Mucosa of descending colon (tissue), 3 donors: ENCODE data around the gene KIFC1. TPM values are rescaled to one million over a fixed set of nuclear protein-coding genes. Genes with fewer than 3 reads are reported as not detected.

Experiments used
- ATAC-seq: fragments of 200-7000 bp; cut with Tn5 transposase; one replicate; pipeline ENCODE4 v1.9.1; 2020; ENCODE audit warnings: mild to moderate bottlenecking, moderate library complexity
- DNase-seq, 3 donors: peaks; one replicate each; pipeline ENCODE4 v3.0.0-alpha.2; 2020
- H3K36me3 ChIP-seq: fragments of 200-600 bp; one replicate; pipeline ENCODE4 v1.8.0; 2021; ENCODE audit warnings: low read depth, mild to moderate bottlenecking
- H3K4me1 ChIP-seq: fragments of 200-600 bp; one replicate; pipeline ENCODE4 v1.8.0; 2021; ENCODE audit warnings: low read depth, mild to moderate bottlenecking
- H3K4me3 ChIP-seq: fragments of 200-600 bp; one replicate; pipeline ENCODE4 v1.8.0; 2021; ENCODE audit warnings: mild to moderate bottlenecking
- H3K9me3 ChIP-seq: fragments of 200-600 bp; one replicate; pipeline ENCODE4 v1.8.0; 2021; ENCODE audit warnings: mild to moderate bottlenecking
- intact Hi-C, 2 donors: fragments of 100-400 bp; cut with DNase I in 1 of 2; cut with micrococcal nuclease in 1 of 2; formaldehyde crosslinking; loops; one replicate each; pipeline versions ENCODE4 v1.11.0 to v1.11.1; 2022; cut with DNase I, micrococcal nuclease
- total RNA-seq, 3 donors: library from RNA; stranded (reverse); fragmentation: NEBNext Ultra II Directional in 2 of 3; extraction: Animal tissue kit (Norgen Biotek cat#: 25700) in 2 of 3; gene quantifications; one replicate each; pipeline versions ENCODE4 v1.2.1 to v1.2.4, GENCODE V29; 2021 to 2023
- TF ChIP-seq, protein P1 (sequence below): fragments of 200-600 bp; IDR thresholded peaks from one replicate; pipeline ENCODE4 v1.8.0; 2022; ENCODE audit warnings: antibody characterized with exemption, mild to moderate bottlenecking
- donor health status: DM: no; HTN: no; CAD: no; lungs with moderate emphysema.
- donor health status: DM: no; HTN: no; CAD: no.
- donor health status: DM: no; HTN: yes; CAD: no.

The KIFC1 gene
- total RNA-seq, 3 donors from 2014 or later, result 3.5 to 21.1 (median 6.3) TPM

- intact Hi-C loops, result no loop called here
- no peak for ATAC-seq
- H3K9me3 ChIP-seq, result no peaks in the 10 kb centered on the region
- no peaks in the 10 kb centered on the region for H3K4me1 ChIP-seq
- DNase-seq, result no peak
- H3K4me3 ChIP-seq, result no peak overlapping the region
- TF ChIP-seq, protein P1, sequence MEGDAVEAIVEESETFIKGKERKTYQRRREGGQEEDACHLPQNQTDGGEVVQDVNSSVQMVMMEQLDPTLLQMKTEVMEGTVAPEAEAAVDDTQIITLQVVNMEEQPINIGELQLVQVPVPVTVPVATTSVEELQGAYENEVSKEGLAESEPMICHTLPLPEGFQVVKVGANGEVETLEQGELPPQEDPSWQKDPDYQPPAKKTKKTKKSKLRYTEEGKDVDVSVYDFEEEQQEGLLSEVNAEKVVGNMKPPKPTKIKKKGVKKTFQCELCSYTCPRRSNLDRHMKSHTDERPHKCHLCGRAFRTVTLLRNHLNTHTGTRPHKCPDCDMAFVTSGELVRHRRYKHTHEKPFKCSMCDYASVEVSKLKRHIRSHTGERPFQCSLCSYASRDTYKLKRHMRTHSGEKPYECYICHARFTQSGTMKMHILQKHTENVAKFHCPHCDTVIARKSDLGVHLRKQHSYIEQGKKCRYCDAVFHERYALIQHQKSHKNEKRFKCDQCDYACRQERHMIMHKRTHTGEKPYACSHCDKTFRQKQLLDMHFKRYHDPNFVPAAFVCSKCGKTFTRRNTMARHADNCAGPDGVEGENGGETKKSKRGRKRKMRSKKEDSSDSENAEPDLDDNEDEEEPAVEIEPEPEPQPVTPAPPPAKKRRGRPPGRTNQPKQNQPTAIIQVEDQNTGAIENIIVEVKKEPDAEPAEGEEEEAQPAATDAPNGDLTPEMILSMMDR, result no peak
- no peaks in the 10 kb centered on the region for H3K36me3 ChIP-seq
These were observed 11.2 kb upstream of the KIFC1 start for GRCh38 chr6:33380272-33380981.

- no peak for DNase-seq
- H3K36me3 ChIP-seq, result no peaks in the 10 kb centered on the region
- H3K4me1 ChIP-seq, result no peaks in the 10 kb centered on the region
- intact Hi-C loops, result no loop called here
- H3K9me3 ChIP-seq, result no peaks in the 10 kb centered on the region
- ATAC-seq, result no peak
- TF ChIP-seq, protein P1, result no peak
- no peak overlapping the region for H3K4me3 ChIP-seq
These were observed 8.0 kb upstream of the KIFC1 start for GRCh38 chr6:33383427-33384185.

DNA sequence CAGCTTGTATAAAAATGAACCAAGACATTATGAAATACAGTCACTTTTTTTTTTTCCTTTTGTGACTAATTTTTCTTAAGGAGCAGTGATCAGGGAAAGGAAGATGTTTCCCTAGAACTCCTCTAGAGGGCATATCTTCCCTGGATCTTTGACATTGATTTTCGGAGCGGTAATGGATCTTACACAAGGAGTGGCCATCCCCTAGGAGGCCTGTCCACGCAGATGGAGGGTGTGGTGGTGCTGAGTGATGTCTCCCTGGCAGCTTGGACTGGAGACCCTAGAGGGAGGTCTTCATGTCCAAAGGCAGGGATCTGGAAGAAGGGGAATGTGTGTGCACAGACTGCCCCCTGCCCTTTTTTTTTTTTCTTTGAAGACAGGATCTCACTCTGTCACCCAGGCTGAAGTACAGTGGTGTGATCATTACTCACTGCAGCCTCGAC, 7.0 kb upstream of the KIFC1 start:
- Histone ChIP-seq H3K36me3 (no peaks in the 10 kb centered on the region), H3K9me3 (no peaks in the 10 kb centered on the region), H3K4me1 (no peaks in the 10 kb centered on the region), H3K4me3 (no peak overlapping the region)
- DNase-seq, result no peak
- intact Hi-C loops, result no loop called here
- TF ChIP-seq, protein P1, result no peak
- peak; percentile 64 for ATAC-seq

- H3K36me3 ChIP-seq, result no peaks in the 10 kb centered on the region
- TF ChIP-seq, protein P1, result no peak
- no peak for ATAC-seq
- no peaks in the 10 kb centered on the region for H3K9me3 ChIP-seq
- no peak overlapping the region for H3K4me3 ChIP-seq
- no peak for DNase-seq
- H3K4me1 ChIP-seq, result peaks cover 12% of the 10 kb centered on the region
- intact Hi-C loops, result no loop called here
These were observed 1.4 kb upstream of the KIFC1 start for GRCh38 chr6:33390173-33390572.

DNA sequence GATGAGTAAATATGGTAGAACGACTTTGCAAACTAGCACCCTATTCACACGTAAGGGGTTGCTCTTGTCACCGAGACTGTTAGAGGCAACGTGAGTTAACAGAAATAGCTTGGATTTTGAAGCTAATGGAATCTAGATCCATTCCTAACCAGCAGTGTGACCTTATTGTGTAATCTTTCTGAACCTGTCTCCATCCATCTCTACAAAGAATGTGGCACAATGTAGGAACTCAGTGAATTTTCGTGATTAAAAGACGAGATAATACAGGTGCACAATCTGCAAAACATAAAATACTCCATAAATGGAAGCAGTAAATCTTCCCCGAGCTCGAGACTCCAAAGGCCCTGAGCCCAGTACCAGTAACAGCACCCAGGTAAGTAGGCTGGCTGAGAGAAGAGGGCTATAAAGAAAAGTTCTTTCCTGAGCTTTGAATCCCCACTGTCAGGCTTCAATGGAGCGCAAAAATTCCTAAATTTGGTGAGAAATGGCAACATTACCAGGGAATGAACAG, 801 bp upstream of the KIFC1 start:
- Histone ChIP-seq H3K4me3 (no peak overlapping the region), H3K36me3 (no peaks in the 10 kb centered on the region), H3K9me3 (no peaks in the 10 kb centered on the region), H3K4me1 (peaks cover 12% of the 10 kb centered on the region)
- ATAC-seq (no peak), DNase-seq (no peak)
- TF ChIP-seq, protein P1, result no peak
- intact Hi-C loops, result no loop called here
